ENCODE results near the gene COL23A1. TPM values are rescaled to one million over a fixed set of nuclear protein-coding genes. Genes with fewer than 3 reads are reported as not detected.

The COL23A1 gene
- total RNA-seq, 1 donor from 2014 or later, result 16.5 TPM

DNA sequence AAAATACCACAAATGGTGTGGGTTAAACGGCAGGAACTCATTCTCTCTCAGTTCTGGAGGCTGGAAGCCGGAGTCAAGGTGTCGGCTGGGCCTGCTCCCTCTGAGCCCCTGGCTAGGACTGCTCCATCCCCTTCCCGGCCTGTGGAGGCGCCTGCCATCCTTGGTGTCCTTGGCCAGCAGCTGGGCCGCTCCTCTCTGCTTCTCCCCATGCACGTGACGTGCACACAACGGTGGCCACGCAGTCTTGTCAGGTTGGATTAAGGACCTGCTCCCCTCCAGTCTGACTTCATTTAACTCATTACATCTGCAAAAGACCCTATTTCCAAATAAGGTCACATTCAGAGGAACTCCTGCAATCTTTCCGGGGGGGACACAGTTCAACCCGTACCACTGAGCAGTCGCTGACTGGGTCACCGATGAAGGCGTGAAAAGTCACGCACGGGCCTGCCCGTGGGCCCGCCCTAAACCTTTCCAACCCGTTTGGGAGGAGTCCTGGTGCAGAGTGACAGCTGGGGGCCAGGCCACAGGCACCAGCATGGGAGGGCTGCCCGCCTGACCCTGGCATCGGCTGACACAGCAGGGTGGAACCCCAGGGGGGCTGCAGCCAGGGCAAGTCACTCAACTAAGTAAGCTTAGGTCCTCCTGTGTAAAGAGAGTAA is 135.2 kb downstream of the COL23A1 start:
- no peak for DNase-seq (ENCODE audit: low spot score)
- intact Hi-C loops (cut with DNase I), result no loop called here

DNA sequence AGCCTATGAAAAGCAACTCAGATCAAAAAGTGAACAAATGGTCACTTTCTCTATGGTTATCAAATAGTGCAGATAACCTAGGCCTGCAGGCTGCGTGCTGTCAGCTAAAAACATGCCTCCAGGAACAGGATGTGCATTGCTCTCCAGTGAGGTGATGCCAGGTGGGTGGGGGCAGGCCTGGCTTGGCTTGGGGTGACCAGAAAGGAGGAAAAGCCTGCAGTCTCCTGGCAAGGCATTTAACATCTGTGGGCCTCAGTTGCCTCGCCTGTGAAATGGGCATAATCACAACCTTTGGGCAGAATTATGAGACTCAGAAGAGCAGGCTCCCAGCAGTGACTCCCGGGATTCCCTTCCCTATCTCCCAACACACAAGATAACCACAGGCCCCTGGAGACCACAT is 135.9 kb downstream of the COL23A1 start:
- no peak for DNase-seq (ENCODE audit: low spot score)
- intact Hi-C loops (cut with DNase I), result no loop called here

DNA sequence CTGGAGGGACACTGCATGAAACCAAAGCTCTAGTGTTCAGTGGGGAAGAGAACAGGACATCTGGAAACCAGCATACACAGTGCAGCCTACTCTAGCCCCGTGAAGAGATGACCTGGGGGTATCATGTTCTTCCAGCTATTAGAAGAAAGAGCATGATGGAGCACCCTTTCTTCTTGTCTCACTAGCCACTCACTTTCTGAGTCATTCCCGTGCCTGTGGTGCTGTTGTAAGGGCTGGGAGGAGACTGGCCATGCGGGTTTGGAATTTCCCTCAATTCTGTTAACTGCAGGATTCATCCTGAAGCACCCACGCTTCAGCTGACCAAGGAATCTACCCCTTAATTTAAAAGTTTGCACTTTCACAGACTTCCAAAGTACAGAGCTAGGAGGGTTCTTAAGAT is 137.0 kb downstream of the COL23A1 start:
- no peak for DNase-seq (ENCODE audit: low spot score)
- intact Hi-C loops (cut with DNase I), result no loop called here

DNA sequence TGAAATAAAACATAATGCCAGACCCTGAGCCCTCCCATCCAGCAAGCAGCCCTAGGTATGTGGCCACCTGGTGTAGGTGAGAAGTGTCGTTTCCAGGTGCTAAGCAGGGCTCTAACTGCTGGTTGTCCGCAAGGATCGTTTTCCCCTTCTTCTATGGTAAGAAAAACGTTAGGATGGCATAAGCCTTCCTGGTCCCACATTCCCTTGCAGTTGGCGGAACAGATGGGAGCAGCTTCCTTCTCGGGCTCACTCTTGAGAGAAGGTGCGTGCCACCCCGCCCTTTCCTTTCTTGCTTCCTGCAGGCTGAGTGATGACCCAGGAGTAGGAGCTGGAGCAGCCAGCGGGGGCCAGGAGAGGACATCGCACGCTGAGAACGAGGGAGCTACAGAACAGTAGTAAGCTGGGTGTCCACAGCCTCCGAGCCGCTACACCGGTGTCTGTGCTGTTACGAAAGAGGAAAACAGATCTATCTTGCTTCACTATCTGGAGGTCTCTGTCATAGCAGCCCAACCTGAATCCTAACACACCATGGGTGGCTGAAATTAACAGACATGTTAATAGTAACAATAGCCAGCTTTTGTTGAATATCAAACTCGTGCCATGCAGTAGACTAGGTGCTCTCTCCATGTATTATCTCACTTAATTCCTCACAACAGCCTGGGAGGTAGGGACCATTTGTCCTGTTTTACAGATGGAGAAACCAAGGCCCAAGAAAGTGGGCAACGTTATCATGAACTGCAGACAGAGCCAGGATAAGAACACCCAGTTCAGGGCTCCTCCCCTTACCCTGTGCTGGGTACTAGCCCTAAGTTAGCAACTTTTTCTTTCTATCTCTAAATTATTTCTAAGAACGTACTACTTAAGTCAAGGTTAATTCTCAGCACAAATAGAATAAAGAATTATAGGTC is 139.8 kb downstream of the COL23A1 start:
- intact Hi-C loops (cut with DNase I), result no loop called here
- DNase-seq (ENCODE audit: low spot score), result no peak

DNA sequence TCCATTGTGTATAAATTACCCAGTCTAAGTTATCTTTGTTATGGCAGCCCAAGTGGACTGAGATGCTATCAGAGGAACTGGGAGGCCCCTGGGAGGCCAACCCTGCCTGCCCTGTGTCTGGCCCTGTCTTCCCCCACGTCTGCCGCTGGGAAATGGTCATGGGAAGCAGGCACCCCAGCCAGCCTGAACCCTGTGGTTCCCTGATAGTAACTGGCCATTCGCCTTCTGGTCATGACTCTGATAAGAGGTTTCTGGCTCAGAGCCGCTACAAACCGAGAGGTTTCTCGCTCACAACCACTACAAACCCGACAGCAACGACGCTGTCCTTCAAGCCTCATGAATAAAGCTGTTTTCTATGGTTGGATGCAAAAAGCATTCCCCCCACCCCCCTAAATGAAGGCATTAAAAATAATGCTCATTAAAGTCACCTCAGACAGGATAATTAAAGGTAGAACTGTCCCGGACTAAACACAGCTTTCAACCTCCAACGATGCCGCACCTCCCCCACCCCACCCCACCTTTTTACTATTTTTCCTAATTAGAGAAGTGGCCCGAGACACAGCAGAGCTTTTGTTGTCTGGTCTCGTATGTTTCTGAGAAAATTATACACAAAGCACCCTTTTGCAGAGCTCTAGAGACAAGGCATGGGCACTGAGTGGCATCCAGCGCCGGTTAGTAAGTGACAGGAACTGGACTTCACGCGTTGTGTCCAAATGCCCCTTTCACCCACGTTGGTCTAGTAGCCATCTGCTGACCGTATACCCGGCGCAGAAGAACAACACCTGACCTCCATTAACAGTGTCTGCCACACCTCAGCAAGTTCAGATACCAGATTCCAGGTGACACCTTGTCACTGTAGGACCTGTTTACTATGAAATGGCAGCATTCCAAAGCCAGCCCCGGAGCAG is 140.8 kb downstream of the COL23A1 start:
- intact Hi-C loops (cut with DNase I), result no loop called here
- DNase-seq (ENCODE audit: low spot score), result no peak

DNA sequence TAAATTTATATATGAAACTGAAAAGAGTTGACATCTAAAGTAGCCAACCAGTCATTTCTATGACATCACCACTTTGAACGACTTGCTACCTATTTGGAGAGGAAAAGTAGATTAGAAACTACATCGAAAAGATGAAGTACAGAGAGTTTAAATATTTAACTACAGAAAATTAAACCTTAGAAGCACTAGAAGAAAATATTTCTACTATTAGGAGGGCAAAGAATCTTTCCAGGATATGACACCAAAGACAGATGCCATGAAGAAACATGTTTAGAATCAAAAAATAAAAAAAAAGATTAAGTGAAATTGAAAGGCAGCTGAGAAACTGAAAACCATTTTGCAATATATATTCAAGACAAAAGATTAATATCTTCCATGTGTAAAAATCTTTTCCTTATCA is 144.7 kb downstream of the COL23A1 start:
- intact Hi-C loops (cut with DNase I), result no loop called here
- no peak for DNase-seq (ENCODE audit: low spot score)

DNA sequence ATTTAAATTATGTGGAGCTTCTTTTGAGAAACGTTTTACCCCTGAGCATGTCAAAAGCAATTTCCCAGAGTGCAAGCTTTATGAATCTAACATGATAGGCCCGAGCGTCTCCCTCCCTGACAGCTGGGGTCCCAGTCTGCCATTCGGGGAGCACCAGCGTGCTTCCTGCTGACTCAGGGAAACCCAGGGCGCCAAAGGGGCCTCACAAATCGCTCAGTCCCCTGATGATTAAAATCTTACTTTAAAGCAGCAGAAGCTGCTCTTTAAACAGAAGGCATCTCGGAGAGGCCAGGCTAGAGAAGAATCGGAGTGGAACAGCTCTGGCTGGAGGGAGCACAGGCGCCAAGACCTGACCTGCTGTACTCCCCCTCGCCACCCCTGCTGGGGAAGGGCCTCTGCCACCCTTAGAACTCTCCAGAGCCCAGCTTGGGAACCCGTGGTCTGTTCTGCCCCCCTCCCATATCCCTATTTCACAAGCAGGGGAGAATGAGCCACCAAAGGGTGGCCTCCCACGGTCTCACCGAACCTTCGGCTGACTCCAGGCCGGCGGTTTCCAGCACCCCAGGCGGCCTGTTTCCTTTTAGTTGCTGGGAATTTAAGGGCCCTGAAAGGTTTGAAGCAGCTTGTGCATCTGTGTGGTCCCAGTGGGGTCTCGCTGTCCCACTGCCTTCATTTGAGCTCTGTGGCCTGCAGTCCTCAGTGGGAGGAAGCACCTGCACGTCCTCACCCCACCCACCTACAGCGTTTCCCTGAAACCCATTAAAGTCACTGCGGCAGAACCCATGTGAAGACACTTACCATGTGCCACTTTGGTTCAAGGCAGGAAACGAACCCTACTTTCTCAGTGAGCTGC is 147.6 kb downstream of the COL23A1 start:
- intact Hi-C loops (cut with DNase I), result no loop called here
- no peak for DNase-seq (ENCODE audit: low spot score)

DNA sequence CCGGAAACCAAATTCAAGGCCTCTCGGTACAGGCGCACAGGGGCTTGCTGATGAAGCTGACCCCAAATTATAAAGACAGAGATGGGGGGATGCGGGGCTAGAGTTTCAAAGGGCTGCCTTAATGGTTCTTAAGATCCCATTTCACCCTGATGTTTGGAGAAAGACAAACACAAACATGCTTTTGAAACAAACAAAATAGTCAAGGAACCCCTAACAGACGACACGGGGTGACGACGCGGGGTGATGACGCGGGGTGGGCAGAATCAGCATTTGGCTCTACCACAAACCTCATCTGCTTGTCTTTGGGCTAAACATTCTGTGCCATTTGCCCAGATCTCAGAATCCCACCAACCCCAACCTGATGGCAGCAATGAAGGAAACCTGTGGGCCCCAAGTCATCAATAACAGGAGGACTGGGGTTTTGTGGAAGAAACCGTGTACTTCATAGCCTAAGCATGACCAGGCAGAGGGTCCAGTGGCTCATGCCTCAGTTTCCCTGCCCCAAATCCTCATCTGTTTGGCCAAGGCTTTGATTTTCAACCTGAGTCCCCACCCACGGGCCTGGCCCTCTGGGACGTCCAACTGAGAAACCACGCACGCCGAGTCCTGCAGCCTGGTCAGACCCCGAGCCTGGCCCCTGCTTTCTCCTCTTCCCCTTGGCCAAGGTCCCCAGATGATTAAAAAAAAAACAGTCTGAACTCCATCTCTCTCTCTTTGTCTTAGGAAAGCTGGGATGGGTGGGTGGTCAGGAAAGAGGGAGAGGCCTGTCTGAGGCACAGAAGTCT is 148.5 kb downstream of the COL23A1 start:
- intact Hi-C loops (cut with DNase I), result no loop called here
- no peak for DNase-seq (ENCODE audit: low spot score)

DNA sequence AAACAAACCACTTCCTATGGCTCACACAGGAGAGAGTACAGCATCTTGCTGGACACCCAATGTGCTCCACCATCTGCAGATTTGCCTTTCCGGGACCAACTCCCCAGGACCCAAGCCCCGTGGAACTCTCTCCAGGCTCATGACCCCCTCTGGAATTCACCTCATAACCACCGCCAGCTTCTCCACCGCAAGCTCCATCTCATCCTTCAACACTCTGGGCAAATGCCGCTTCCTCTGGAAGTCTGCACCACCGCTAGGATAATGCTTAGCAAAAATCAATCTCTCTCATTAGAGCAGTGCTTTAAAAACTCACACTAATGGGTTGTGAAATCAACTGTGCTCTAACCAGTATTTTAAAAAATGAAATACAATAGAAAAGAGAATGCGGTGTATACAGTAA is 150.0 kb downstream of the COL23A1 start:
- no peak for DNase-seq (ENCODE audit: low spot score)
- intact Hi-C loops (cut with DNase I), result no loop called here

DNA sequence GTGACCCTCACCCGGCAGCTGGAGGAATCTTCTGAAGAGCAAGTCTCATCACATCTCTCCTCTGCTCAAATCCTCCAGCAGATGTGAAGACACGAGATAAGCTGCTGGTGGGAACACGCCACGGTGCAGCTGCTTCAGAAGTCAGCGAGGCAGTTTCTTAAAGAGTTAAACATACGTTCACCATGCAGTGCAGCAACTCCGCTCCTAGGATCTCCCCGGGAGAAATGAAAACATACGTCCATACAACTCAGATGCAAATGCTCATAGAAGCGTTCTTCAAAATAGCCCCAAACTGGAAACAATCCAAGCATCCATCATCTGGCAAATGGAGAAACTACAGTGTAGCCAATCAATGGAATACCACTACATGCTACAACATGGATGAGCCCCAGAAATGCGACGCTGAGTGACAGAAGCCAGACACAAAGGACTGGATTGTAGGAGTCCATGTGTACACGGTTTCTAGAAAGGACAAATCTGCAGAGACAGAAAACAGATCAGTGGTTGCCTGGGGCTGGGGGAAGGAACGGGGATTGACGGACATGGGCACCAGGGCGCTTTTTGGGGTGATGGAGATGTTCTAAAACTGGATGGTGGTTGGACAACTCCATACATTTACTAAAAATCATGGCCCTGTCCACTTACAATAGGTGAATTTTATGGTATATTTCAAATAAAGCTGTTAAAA is 150.6 kb downstream of the COL23A1 start:
- no peak for DNase-seq (ENCODE audit: low spot score)
- intact Hi-C loops (cut with DNase I), result no loop called here

DNA sequence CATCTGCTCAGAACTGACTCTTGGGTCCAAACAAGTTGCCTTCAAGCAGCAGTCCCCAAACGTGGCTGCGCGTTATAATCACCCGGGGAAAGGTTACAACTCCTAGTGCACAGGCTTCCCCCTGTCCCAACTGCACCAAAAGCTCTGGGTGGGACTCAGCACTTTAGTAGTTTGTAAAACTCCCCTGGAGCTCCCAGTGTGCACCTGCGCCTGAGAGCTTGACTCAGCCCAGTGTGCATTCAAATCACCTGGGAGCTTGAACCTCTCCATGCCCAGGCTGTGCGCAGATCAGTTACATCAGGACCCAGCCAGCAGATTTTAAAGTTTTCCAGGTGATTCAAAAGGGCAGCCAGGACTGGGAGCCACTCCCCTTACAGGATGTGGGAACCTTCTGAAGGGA is 151.4 kb downstream of the COL23A1 start:
- no peak for DNase-seq (ENCODE audit: low spot score)
- intact Hi-C loops (cut with DNase I), result no loop called here

DNA sequence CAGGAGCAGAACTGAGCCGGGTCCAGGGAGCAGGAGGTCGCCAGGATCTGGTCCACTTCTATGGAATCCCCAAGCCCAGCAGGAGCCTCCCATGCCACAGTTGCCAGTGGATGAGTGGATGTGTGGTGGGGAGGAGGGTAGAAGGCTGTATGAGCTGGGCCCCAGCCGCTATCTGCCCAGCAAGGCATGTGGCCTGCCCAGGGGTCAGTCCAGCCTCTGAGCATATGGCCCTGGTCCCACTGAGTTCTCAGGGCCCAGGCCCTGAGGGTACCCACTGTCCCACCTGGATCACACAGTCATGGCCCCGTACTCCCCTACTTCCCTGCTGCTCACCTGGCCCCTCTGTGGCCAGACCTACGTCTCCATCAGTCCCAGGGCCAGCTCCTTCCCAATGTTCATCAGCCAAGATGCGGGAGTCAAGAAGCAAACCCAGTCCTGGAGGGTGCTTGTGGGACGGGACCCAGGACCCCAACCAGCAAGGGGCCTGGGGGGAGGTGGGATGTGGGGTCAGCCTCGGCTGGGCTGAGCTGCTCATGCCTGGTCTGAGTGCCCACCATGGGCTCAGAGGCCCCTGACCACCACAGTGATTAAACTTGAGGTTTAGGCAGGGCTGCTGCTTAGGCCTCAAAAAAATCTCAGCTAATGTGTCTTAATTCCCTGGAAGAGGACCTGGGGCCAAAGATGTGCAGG is 152.7 kb downstream of the COL23A1 start:
- DNase-seq (ENCODE audit: low spot score), result no peak
- intact Hi-C loops (cut with DNase I), result no loop called here

DNA sequence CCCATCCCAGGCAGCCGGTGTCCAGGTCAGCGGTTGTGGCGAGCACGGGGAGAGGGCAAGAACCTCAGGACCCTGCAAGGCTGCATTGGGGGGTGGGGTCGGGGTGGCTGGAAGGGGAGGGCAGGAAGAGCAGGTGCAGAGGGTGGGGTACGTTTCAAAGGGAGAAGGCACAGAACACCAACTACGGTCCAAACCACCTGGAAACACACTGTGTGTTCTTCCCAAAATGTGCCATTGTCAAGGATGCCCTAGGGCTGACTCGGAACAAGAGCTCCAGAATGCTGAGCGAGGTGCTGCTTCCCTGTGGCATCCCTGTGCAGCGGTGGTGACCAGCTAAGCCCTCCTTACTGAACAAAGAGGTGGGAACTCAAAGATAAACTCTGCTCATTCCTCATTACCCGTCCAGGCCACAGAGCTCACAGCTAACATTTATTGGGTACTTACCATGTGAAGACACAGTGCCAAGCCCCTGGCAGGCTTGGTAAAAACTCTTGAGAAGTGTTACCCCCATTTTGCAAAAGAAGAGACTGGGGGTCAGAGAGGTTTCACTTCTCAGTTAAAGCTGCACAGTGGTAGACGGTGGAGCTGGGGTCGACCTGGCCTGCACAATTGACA is 153.8 kb downstream of the COL23A1 start:
- no peak for DNase-seq (ENCODE audit: low spot score)
- intact Hi-C loops (cut with DNase I), result no loop called here

DNA sequence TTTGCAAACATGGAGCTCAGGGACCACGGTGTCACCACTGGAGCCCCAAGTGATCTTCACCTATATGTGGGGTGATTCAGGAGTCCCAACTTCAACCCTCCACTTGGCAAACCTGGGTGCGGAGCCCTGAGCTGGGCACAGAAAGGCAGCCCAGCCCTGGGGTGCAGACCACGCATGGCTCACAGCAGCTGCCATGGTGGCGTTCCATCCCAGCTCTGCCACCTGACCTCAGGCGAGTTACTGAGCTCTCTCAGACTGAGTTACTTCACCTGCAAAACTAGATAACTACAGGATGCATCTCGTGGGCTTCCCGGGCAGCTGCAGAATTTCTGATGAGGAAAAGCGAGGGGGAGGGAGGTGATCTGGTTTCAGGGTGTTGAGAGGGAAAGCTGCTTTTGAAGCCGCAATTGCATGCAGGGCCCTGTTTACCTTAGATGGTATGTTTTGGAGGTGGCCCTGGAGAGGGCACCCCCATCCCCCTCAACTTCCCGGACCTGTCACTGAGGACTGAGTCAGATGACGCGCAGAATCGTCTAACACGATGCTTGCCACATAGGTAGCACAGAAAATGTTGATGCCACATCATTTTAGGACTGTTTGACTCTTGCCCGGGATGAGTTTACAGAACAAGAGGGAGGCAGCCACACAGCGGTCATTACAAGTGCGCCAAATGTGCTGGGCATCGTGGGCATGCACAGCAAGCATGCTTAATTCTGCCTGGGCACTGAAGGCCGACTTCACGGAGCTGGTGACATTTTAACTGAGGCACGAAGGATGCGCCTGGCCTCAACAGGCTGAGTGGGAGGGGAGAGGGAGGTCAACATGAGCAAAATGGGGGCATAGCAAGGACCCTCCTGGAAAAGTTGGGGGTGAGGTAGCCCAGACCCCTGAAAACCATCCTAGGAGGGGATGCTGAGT is 154.6 kb downstream of the COL23A1 start:
- DNase-seq (ENCODE audit: low spot score), result no peak
- intact Hi-C loops (cut with DNase I), result no loop called here

DNA sequence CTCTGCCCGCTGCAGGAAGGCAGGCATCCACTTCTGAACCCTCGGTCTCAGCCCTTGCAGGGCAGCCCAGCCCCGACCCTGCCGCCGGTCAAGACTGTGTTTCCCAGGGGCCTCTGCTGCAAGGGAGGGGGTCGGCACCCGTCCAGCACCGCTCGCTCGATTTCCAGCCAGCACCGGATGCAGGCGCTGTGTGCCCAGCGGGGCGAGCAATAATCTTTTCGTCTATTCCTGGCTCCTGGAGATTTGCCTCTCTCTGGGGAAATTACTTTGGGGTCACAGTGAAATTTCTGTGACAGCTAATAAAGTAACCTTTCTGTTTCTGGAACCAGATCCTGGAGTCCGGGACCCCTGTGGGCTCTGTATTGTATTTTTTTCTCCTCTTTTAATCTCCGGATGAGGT is 155.3 kb downstream of the COL23A1 start:
- intact Hi-C loops (cut with DNase I), result no loop called here
- no peak for DNase-seq (ENCODE audit: low spot score)
